Nephron progenitor cell (in vitro differentiated cells): ENCODE measurements around the gene STARD10.
A peak's percentile ranks its signal among the peaks of the same experiment; 100 is the strongest.

Source experiments
- DNase-seq: peaks from one replicate; pipeline ENCODE4 v3.0.0; 2021
- H3K27ac Mint-ChIP-seq: 2 replicates; pipeline ENCODE4 v1.8.0; 2021; ENCODE audit warnings: mild to moderate bottlenecking, moderate library complexity, mixed read lengths
- H3K27me3 Mint-ChIP-seq: 2 replicates; pipeline ENCODE4 v1.8.0; 2021; ENCODE audit warnings: mild to moderate bottlenecking, low read depth, mixed read lengths; ENCODE audit not compliant: poor library complexity
- H3K36me3 Mint-ChIP-seq: 2 replicates; pipeline ENCODE4 v1.8.0; 2021; ENCODE audit warnings: low read depth, mixed read lengths
- H3K4me1 Mint-ChIP-seq: 2 replicates; pipeline ENCODE4 v1.8.0; 2021; ENCODE audit warnings: mixed read lengths
- H3K4me3 Mint-ChIP-seq: 2 replicates; pipeline ENCODE4 v1.8.0; 2021; ENCODE audit warnings: mild to moderate bottlenecking, moderate library complexity, mixed read lengths
- H3K9me3 Mint-ChIP-seq: 2 replicates; pipeline ENCODE4 v1.8.0; 2021; ENCODE audit warnings: mild to moderate bottlenecking, moderate library complexity, mixed read lengths
- TF ChIP-seq, protein P1 (sequence below): fragments of 200-600 bp; sonication (generic); IDR thresholded peaks from 2 replicates; pipeline ENCODE4 v1.5.0; 2021; ENCODE audit warnings: antibody characterized with exemption

The STARD10 gene

DNA sequence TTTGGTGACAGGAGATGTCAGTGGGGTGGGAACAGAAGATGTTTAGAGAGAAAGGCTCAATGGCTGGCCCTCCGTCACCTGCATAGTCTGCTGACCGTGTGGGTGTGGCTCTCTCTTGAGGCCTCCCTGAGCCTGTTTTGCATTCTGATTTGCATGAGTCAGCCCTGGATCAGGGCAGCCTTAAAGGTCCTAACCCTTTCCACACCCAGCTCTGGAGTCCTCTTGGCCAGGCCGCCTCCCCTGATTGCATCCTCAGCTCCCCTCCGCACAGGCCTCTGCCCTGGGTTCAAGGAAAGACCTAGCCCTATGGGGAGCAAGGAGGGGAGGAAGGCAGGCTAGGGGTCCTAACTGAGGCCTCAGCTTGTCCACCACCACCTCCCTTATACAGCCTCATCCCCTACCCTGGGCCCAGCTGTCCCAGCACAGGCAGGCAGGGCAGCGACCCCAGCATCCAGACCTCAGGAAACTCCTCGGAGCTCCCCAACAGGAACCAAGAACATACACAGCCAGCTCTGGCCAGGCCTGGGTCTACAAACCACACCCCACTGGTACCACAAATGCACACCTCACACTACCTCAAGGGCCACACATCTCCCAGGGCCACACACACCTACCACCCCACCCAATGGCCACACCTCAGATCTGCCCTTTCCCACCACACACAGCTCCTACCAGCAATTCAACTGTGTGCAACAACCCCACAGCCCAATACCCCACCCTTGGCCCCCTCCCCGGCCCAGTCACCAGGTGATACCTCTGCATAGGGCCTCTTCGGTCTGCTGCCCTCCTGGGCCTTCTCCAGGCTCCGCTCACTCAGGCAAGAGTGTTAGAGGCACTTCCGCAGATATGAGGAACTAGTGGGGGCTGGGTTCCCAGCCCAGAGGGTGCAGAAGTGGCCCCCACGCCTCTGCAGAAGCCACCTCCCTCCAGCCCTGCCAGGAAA lies 55.4 kb downstream of the STARD10 start:
- Mint-ChIP-seq H3K4me1 (peaks cover 59% of the 10 kb centered on the region), H3K36me3 (no peaks in the 10 kb centered on the region), H3K4me3 (peak overlapping the region; percentile 38), H3K9me3 (no peaks in the 10 kb centered on the region), H3K27me3 (no peaks in the 10 kb centered on the region), H3K27ac (peak overlapping the region; percentile 88)
- DNase-seq = no peak
- TF ChIP-seq, protein P1, sequence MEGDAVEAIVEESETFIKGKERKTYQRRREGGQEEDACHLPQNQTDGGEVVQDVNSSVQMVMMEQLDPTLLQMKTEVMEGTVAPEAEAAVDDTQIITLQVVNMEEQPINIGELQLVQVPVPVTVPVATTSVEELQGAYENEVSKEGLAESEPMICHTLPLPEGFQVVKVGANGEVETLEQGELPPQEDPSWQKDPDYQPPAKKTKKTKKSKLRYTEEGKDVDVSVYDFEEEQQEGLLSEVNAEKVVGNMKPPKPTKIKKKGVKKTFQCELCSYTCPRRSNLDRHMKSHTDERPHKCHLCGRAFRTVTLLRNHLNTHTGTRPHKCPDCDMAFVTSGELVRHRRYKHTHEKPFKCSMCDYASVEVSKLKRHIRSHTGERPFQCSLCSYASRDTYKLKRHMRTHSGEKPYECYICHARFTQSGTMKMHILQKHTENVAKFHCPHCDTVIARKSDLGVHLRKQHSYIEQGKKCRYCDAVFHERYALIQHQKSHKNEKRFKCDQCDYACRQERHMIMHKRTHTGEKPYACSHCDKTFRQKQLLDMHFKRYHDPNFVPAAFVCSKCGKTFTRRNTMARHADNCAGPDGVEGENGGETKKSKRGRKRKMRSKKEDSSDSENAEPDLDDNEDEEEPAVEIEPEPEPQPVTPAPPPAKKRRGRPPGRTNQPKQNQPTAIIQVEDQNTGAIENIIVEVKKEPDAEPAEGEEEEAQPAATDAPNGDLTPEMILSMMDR = no peak

DNA sequence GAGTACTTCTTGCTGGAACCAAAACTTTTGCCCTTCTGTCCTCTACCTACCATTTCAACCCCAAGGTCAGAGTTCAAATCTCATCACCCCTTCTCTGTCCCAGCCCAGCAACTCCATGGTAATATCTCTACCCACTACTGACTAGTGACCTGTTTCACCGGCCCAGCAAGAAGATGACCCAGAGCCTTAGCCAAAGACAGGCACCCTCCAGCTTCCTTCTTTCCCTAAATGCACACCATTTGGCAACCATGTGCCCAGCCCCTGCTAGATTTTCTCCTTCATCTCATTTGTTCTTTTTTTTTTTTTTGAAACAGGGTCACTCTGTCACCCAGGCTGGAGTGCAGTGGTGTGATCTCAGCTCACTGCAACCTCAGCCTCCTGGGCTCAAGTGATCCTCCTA lies 56.5 kb downstream of the STARD10 start:
- no peak for DNase-seq
- Mint-ChIP-seq H3K27ac (peak overlapping the region; percentile 10), H3K4me1 (peaks cover 47% of the 10 kb centered on the region), H3K9me3 (no peaks in the 10 kb centered on the region), H3K27me3 (peaks cover 4% of the 10 kb centered on the region), H3K4me3 (no peak overlapping the region), H3K36me3 (no peaks in the 10 kb centered on the region)
- TF ChIP-seq, protein P1 = no peak

DNA sequence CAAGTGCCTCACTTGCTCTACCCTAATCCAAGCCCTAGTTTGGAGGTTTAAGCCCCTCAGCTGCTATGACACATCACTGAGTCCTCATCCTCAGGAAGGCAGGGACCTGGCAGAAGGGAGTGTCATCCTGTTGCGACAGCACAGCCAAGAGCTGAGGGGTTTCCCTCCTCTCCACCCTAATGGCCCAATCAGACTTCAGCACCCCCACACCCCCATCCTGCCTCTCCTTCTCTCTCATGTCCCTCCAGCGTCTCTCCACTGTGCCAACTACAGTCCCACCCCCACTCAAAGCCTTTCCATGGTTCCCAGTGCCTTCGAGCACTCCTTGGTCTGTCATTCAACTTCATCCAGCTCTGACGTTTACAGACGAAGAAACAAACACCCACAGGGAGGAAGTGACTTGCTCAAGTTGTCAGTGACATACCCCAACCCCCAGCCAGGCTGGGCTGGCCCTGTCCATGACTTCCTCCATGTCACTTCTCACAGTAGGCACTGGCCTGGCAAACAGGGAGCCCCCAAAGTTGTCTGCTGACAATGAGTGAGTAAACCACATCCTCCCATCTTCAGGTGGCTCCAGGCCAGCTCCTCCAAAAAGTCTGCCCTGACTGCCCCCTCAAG lies 57.3 kb downstream of the STARD10 start:
- TF ChIP-seq, protein P1 = no peak
- peaks cover 40% of the 10 kb centered on the region for H3K4me1 Mint-ChIP-seq
- no peak for DNase-seq
- no peak overlapping the region for H3K4me3 Mint-ChIP-seq
- H3K36me3 Mint-ChIP-seq = peaks cover 2% of the 10 kb centered on the region
- H3K9me3 Mint-ChIP-seq = no peaks in the 10 kb centered on the region
- H3K27me3 Mint-ChIP-seq = peaks cover 4% of the 10 kb centered on the region
- H3K27ac Mint-ChIP-seq = peak overlapping the region; percentile 81

DNA sequence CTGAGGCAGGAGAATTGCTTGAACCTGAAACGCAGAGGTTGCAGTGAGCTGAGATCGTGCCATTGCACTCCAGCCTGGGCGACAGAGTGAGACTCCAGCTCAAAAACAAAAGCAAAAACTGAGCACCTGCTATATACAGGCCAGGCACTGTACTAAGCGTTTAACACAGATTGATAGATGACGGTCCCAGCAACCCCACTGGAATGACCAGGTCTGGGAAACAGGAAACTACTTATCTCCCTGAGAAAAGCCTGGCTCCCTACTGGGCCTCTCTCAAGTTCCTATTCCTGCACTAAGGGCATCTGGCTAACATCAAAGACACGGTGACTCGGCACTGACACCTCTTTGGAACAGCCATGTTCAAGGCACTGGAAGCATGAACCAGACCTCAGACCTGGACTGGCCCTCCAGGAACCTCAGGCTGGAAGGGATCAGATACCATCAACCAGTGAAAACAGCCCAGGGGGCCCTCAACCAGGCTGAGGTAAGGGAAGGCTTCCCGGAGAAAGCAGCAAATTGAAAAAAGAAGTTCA lies 58.3 kb downstream of the STARD10 start:
- TF ChIP-seq, protein P1 = no peak
- DNase-seq = no peak
- peaks cover 30% of the 10 kb centered on the region for H3K4me1 Mint-ChIP-seq
- H3K4me3 Mint-ChIP-seq = no peak overlapping the region
- peaks cover 12% of the 10 kb centered on the region for H3K36me3 Mint-ChIP-seq
- no peaks in the 10 kb centered on the region for H3K9me3 Mint-ChIP-seq
- peak overlapping the region; percentile 75 for H3K27ac Mint-ChIP-seq
- peaks cover 4% of the 10 kb centered on the region for H3K27me3 Mint-ChIP-seq

DNA sequence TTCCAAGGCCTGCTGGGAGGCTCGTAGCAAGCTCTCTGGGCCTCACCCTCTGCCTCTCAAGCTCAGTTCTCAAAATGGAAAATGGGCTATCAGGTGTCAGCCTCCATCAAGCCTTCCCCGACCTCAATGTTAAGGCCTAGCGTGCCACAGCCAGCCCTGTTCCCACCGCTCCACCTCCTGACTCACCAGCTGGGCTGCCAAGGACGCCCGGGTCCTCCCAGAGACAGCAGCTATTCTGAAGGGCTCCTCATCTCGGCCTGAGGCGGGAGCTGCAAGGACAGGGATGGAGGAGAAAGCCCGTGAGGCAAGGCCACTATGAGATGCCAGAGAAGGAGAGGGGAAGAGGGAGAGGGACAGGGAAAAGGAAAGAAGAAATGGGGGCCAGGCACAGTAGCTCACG lies 61.5 kb downstream of the STARD10 start:
- no peak for DNase-seq
- H3K27ac Mint-ChIP-seq = peak overlapping the region; percentile 25
- H3K4me3 Mint-ChIP-seq = no peak overlapping the region
- peaks cover 7% of the 10 kb centered on the region for H3K27me3 Mint-ChIP-seq
- peaks cover 25% of the 10 kb centered on the region for H3K36me3 Mint-ChIP-seq
- peaks cover 19% of the 10 kb centered on the region for H3K4me1 Mint-ChIP-seq
- TF ChIP-seq, protein P1 = no peak
- H3K9me3 Mint-ChIP-seq = no peaks in the 10 kb centered on the region
